ENCODE measurements around the gene ASCC1. TPM values are rescaled to one million over a fixed set of nuclear protein-coding genes. Genes with fewer than 3 reads are reported as not detected.
A peak's percentile ranks its signal among the peaks of the same experiment; 100 is the strongest.

The ASCC1 gene
- total and polyA plus RNA-seq, 2 of the 13 experiments (the other 11 are each of a cell fraction or from before 2014, with no cell fraction given), result 21.6 to 30.1 TPM

DNA sequence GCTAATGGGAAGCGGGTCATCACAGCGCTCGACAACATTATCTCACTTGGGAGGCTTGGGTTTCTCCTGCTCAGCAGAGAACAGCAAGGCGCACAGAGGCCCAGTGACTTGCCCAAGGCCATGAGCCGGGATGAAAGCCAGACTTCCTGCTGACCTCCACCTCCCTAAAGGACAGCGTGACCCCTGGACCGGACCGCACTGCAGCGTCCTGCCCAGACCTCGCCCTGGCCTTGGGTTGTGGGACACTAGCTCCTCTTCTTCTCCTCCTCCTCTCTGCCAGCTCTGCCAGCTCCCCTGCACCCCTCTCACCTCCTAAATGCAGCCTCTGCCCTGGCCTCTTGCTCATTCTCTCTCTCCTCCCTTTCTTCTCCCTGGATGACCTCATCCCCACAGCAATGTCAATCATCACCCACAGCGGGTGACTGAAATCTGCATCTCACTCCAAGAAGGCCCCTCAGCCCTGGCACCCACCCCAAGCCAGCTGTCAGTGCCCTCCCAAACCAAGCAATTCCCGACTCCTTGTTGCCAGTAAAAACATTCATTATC is 147.1 kb downstream of the ASCC1 start (continued):
- TF ChIP-seq ZNF766 (CRISPR knock-in tag; IDR thresholded peaks at IDR 0.05; ENCODE audit: borderline replicate concordance) (no peak), ZNF83 (CRISPR knock-in tag; IDR thresholded peaks at IDR 0.05; ENCODE audit: borderline replicate concordance) (no peak), HOMEZ (CRISPR knock-in tag; IDR thresholded peaks at IDR 0.05; ENCODE audit: low read depth) (peak; percentile 71), EED (CRISPR knock-in tag; IDR thresholded peaks at IDR 0.05) (no peak), ZBTB42 (CRISPR knock-in tag; IDR thresholded peaks at IDR 0.05) (no peak), NR3C1 (CRISPR knock-in tag; IDR thresholded peaks at IDR 0.05) (no peak), ZNF549 (CRISPR knock-in tag; IDR thresholded peaks at IDR 0.05) (no peak), ZBTB34 (CRISPR knock-in tag; IDR thresholded peaks at IDR 0.05) (no peak), ZNF329 (CRISPR knock-in tag; IDR thresholded peaks at IDR 0.05; ENCODE audit: low read depth) (no peak), ZNF878 (CRISPR knock-in tag; IDR thresholded peaks at IDR 0.05) (no peak), ZNF780A (CRISPR knock-in tag; IDR thresholded peaks at IDR 0.05) (no peak), ZNF160 (CRISPR knock-in tag; IDR thresholded peaks at IDR 0.05) (no peak), ZNF234 (CRISPR knock-in tag; conservative IDR thresholded peaks at IDR 0.05) (no peak), ELF4 (CRISPR knock-in tag; IDR thresholded peaks at IDR 0.05; ENCODE audit: borderline replicate concordance) (no peak), CCAR2 (optimal IDR thresholded peaks at IDR 0.05; ENCODE audit: low read depth, low read length) (no peak), MTA3 (CRISPR knock-in tag; IDR thresholded peaks at IDR 0.05) (no peak)
- TF ChIP-seq, protein P1, sequence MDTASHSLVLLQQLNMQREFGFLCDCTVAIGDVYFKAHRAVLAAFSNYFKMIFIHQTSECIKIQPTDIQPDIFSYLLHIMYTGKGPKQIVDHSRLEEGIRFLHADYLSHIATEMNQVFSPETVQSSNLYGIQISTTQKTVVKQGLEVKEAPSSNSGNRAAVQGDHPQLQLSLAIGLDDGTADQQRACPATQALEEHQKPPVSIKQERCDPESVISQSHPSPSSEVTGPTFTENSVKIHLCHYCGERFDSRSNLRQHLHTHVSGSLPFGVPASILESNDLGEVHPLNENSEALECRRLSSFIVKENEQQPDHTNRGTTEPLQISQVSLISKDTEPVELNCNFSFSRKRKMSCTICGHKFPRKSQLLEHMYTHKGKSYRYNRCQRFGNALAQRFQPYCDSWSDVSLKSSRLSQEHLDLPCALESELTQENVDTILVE (CRISPR knock-in tag; IDR thresholded peaks at IDR 0.05), result 0 out of 2 replicates have a peak, but pooled peaks have one; percentile 30
- TF ChIP-seq, protein P2, sequence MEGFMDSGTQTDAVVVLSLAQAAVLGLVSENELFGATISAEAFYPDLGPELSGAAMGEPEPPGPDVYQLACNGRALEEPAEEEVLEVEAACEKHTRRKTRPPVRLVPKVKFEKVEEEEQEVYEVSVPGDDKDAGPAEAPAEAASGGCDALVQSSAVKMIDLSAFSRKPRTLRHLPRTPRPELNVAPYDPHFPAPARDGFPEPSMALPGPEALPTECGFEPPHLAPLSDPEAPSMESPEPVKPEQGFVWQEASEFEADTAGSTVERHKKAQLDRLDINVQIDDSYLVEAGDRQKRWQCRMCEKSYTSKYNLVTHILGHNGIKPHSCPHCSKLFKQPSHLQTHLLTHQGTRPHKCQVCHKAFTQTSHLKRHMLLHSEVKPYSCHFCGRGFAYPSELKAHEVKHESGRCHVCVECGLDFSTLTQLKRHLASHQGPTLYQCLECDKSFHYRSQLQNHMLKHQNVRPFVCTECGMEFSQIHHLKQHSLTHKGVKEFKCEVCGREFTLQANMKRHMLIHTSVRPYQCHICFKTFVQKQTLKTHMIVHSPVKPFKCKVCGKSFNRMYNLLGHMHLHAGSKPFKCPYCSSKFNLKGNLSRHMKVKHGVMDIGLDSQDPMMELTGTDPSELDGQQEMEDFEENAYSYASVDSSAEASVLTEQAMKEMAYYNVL (CRISPR knock-in tag; IDR thresholded peaks at IDR 0.05; ENCODE audit: borderline replicate concordance), result peak; percentile 78; the same call in 1 of the 2 replicates
- TF ChIP-seq, protein P3, sequence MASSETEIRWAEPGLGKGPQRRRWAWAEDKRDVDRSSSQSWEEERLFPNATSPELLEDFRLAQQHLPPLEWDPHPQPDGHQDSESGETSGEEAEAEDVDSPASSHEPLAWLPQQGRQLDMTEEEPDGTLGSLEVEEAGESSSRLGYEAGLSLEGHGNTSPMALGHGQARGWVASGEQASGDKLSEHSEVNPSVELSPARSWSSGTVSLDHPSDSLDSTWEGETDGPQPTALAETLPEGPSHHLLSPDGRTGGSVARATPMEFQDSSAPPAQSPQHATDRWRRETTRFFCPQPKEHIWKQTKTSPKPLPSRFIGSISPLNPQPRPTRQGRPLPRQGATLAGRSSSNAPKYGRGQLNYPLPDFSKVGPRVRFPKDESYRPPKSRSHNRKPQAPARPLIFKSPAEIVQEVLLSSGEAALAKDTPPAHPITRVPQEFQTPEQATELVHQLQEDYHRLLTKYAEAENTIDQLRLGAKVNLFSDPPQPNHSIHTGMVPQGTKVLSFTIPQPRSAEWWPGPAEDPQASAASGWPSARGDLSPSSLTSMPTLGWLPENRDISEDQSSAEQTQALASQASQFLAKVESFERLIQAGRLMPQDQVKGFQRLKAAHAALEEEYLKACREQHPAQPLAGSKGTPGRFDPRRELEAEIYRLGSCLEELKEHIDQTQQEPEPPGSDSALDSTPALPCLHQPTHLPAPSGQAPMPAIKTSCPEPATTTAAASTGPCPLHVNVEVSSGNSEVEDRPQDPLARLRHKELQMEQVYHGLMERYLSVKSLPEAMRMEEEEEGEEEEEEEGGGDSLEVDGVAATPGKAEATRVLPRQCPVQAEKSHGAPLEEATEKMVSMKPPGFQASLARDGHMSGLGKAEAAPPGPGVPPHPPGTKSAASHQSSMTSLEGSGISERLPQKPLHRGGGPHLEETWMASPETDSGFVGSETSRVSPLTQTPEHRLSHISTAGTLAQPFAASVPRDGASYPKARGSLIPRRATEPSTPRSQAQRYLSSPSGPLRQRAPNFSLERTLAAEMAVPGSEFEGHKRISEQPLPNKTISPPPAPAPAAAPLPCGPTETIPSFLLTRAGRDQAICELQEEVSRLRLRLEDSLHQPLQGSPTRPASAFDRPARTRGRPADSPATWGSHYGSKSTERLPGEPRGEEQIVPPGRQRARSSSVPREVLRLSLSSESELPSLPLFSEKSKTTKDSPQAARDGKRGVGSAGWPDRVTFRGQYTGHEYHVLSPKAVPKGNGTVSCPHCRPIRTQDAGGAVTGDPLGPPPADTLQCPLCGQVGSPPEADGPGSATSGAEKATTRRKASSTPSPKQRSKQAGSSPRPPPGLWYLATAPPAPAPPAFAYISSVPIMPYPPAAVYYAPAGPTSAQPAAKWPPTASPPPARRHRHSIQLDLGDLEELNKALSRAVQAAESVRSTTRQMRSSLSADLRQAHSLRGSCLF (CRISPR knock-in tag; IDR thresholded peaks at IDR 0.05; ENCODE audit: borderline replicate concordance), result no peak

Measured in HepG2 (cell line).